NCI-H510A treated with DMSO at 0.1 percent for 48 hours (cell line): ENCODE measurements around the gene EIF3B.
"Not testable (repeated sequence)": the region's sequence is repeated elsewhere in the genome, so short reads cannot be mapped to it uniquely, and the experiment has no call there.

Source experiments
- DNase-seq: peaks from one replicate; lab custom pipeline; 2025; lab: John Stamatoyannopoulos, UW

The EIF3B gene

DNA sequence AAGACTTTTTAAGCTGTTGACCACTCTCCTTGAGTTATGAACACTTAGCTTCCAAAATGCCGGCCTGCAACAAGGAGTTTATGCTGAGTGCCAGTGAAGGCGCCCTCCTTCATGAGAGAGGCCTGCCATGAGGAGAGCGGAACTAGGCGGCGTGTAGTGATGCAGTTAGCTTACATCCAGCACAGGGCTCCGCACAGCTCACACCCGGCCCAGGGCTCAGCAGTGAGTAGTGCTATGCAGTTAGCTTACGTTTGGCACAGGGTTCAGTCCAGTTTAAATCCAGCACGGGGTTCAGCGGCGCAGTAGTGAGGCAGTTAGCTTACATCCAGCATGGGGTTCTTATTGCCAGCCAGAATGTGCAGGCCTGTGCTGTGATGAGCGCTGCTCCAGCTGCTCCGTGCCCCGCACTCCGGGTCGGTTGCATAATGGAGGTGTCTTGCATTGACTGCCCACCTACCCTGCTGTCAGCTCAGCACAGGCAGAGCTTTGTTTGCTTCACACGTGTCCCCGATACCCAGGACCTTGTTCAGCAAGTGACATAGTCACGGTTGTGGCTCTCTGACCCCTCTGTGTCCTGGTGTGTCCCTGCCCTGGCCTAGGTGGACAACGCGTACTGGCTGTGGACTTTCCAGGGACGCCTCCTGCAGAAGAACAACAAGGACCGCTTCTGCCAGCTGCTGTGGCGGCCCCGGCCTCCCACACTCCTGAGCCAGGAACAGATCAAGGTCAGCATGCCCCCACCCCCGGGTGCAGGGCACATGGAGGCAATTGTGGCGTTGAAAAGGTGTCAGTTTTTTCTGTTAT lies 21.9 kb downstream of the EIF3B start:
- DNase-seq = no peak

DNA sequence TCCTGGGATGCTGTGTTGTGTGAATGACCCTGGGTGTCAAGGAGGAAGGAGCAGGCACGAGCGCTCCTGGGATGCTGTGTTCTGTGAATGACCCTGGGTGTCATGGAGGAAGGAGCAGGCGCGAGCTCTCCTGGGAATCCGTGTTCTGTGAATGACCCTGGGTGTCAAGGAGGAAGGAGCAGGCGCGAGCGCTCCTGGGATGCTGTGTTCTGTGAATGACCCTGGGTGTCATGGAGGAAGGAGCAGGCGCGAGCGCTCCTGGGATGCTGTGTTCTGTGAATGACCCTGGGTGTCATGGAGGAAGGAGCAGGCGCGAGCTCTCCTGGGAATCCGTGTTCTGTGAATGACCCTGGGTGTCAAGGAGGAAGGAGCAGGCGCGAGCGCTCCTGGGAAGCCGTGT lies 22.9 kb downstream of the EIF3B start:
- not testable (repeated sequence) for DNase-seq

DNA sequence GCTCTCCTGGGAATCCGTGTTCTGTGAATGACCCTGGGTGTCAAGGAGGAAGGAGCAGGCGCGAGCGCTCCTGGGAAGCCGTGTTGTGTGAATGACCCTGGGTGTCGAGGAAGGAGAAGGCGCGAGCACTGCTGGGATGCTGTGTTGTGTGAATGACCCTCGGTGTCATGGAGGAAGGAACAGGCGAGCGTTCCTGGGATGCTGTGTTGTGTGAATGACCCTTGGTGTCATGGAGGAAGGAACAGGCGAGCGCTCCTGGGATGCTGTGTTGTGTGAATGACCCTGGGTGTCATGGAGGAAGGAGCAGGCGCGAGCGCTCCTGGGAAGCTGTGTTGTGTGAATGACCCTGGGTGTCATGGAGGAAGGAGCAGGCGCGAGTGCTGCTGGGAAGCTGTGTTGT lies 23.5 kb downstream of the EIF3B start:
- not testable (repeated sequence) for DNase-seq

DNA sequence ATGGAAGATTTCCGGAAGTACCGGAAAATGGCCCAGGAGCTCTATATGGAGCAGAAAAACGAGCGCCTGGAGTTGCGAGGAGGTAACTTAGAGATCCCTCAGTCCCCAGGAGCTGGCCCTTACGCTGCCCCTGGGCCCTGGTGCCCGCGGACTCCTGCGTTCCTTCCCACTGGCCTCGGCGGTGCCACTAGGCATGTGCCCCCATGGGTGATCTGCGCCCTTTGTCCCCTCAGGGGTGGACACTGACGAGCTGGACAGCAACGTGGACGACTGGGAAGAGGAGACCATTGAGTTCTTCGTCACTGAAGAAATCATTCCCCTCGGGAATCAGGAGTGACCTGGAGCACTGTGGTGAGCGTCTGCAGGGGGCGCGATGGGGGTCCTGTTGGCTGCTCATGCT lies 24.5 kb downstream of the EIF3B start:
- DNase-seq = no peak

DNA sequence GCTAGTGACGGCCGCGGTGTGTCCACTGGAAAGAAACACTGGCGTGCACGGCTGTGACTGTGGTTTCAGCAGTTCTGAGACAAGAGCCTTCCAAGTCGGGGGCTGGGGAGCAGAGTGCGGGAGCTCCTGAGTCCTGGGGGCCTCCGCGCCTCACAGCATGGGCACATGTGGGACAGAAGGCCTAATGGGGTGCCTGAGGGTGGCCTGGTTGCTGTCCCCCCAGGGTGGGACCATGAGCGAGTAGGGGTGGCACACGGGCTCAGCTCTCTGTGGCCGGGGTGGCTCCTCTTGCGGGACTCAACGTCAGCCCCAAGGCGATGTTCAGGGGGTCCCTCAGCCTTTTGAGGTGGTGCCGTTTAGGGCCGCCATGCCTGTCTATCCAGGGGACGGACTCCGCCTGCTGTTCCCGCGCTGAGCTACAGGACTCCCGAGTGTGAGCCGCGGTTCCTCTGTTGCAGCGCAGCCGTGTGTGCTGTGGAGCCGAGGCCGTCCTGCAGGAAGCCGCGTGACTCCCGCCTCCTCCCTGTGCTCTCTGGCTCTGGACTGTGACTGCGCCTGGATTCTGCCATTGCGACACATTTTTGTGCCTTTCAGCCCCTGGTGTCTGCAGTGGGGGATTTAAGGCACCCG lies 25.3 kb downstream of the EIF3B start:
- no peak for DNase-seq

DNA sequence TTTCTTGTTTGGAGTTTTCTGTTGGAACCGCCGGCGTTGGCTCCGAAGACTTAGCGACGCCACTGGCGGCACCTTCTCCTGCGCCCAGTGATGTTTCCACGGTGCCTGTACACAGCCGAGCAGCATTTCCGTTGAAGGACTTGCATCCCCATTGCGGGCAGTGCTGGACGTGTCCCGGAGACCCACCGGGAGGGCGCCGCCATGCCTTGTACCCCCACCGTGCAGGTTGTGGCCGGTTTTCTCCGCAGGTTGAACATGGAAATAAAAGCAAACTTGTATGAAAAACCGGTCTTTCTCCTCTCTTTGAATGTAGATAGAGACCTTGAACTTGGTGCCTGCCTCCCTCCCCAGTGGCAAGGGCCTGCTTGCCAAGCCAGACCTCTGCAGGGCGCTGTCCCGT lies 25.8 kb downstream of the EIF3B start:
- DNase-seq = no peak

DNA sequence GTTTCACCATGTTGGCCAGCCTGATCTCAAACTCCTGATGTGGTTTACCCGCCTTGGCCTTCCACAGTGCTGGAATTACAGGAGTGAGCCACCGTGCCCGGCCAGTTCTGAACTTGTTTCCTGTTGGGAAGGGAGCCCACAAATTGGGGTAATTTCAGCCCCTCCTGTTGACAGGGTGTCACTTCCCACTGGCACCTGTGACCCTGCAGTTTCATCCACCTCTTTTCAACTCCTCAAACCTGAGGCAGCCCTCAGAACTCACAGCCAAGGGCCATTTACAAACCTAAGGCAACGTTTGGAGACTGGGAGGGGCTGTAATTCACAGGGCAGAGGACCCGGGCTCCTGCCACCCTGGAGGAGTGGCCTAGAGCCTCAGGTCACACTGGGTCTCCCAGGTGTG lies 26.6 kb downstream of the EIF3B start:
- no peak for DNase-seq

DNA sequence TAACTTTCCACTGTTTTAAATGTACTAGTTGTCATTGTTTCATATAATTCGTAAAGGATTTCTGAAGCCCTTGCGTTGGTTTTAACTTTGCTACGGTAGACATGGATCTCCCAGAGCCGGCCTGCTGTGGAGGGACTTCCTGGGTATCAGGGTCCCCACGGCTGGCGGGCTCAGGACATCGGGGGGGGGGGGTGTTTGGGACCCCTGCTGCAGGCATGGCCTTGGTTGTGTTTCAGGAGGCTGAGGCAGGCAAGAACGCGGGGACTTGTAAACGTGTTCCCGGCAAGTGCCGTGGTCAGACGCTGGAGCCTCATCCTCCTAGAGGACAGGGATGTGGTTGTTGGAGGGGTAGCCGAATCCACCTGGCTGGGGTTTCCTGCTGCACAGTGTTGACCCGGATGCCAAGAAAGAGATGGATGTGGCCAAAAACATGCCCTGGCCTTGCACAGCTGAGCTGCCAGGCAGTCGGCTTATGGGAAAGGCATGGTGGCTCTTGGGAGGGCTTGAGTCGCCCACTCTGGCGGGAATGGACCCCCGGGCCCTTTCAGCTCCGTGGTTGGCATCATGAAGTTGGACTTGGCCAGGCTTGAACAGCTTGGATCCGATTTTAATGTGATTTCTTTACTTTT lies 27.4 kb downstream of the EIF3B start:
- no peak for DNase-seq

DNA sequence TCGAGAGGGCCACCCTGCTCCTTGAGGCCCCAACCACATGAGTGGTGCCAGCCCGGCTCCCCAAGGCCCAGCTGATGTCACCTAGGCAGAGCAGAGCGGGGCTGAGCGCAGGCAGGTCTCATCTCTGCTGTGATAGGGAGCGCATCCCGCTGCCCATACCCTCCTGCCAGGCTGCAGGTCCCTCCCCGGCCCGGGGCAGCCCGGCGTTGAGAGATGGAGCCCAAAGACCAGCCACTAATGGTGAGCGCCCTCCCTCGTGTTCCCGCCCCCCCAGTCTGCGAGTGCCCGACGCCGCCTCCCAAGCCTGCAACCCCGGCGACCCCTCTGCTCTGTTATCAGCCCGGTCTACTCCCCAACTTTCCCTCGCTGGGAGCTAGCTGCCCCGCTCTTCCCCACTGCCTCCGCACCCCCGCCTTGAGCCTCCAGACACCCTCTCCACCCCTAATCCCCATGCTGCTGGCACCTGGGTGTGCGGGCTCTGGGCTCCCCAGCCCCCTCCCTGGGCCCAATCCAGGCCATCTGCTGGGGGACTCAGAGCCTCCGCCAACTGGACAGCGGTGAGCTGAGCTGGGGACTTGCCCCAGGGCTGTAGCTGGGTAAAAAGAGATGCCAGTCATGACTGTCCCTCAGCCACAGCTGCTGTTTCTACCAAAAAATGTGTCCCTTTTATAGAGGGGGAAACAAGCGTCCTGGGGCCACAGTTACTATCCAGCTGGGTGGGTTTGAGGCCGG lies 29.1 kb downstream of the EIF3B start:
- no peak for DNase-seq

DNA sequence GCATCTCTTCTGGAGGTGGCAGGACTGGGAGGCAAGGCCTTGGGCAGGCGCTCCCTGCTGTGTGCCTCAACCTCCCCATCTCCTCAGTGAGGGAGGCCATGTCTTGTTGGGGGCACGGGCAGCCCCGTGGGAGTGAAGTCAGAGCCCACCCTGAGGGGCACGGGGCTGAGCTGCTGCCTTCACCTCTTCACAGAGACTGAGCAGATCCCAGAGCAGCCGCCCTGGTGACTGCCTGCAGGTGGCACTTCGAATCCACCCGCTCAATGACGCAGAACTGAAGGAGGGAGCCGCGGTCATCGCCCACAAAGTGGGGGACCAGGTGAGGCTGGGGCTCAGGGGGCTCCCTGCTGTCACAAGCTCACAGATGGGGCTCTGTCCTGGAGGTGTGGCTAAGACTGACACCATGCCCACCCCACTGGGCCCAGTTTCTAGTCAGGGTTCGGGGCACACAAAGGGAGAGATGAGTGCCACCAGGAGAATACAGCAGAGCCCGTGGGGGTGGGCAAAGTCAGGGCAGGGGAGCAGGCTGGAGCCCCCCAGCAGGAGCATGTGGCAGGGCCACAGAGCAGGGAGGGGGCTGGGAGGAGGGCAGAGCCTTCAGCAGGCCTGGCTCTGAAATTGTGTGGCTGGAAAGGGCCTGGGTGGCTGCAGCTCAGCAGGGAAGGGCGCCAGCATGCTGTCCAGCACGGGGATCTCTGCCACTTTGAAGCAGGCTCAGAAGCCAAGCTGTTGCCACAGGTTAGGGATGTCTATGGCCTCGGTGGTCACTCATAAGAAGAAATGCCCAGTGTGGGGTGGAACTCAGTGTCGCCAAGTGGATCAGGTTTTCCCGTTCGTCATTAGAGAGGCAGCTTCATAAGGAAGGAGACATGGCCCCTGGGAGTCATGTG lies 30.0 kb downstream of the EIF3B start:
- no peak for DNase-seq

DNA sequence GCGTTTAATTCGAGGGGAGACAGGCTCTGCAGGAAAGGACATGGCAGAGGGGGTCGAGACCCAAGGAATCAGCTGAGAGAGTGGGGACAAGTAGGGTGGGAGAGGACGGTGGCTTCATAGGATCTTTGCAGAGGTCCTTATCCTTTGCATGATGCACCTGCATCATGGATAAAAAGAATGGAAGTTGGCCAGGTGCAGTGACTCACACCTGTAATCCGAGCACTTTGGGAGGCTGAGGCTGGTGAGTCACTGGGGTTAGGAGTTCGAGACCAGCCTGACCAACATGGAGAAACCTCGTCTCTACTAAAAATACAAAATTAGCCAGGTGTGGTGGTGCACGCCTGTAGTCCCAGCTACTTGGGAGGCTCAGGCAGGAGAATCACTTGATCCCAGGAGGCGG lies 31.5 kb downstream of the EIF3B start:
- DNase-seq = not testable (repeated sequence)

DNA sequence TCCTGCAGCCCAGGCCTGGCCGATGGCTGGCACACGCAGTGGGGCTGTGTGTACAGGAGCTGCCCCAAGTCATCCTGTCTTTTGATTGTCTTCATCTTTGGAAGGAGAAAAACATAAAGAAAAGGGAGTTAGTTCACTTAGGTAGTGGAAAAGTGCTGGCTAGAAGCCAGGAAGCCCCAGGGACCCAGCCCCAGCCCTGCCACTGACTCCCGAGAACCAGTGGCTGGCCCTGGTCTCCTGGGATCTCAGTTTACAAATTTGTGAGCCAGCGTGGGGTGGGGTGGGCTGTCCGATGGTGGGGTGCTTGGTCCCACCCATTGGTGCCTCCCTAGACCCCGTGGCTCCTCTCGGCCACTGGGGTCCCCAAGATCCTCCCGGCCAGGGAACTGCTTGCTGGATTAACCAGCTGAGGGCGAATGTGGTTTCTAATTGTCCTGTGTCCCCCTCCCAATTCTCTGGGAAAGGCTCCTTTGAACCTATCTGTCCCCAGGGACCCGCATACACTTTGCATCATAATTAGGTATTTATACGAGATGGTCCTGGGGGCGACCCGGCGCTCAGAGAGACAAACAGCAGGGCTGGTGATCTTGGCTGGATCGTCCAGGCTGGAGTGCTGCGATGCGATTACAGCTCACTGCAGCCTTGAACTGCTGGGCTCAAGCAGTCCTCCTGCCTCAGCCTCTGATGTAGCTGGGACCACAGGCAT lies 32.5 kb downstream of the EIF3B start:
- DNase-seq = no peak

DNA sequence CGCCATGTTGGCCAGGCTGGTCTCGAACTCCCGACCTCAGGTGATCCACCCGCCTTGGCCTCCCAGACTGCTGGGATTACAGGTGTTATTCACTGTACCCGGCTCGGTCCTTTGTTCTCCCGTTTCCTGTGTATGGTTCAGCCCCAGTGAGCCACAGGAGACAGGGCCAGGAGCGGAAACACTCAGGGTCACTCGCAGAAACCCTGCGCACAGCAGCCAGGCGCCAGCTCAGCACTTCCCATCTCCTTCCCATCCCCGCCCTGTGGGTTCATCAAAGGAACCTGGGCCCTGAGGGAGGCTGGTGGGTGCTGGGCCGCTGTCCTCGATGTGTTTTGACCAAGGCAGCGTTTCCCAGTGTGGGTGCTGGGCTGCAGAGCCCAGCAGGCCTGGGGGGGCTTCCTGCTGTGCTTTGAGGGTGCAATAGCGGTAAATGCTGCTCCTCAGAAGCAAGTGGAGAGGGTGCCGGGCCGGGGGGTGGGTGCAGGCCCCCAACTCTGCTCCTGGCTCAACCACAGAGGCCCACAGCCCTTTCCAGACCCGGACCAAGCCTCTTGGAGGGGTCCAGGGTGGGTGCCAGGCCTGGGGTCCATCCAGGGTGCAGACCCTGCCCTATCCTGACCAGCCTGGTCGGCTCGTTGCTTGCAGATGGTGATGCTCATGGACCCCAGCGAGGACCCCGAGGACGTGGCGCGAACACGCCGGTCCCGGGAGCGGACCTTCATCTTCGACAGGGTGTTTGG lies 33.4 kb downstream of the EIF3B start:
- DNase-seq = no peak

DNA sequence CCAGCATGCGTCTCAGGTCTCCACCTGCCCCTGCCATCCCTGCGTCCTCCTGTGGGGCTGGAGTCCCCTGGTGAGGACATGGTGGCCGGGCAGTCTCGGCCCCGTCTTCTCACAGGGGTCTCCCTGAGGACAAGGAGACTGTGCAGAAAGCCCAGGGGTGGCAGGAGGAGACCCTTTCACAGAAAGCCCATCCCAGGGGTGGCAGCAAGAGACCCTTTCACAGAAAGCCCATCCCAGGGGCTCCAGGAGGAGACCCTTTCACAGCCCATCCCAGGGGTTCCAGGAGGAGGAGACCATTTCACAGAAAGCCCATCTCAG lies 34.0 kb downstream of the EIF3B start:
- DNase-seq = no peak

DNA sequence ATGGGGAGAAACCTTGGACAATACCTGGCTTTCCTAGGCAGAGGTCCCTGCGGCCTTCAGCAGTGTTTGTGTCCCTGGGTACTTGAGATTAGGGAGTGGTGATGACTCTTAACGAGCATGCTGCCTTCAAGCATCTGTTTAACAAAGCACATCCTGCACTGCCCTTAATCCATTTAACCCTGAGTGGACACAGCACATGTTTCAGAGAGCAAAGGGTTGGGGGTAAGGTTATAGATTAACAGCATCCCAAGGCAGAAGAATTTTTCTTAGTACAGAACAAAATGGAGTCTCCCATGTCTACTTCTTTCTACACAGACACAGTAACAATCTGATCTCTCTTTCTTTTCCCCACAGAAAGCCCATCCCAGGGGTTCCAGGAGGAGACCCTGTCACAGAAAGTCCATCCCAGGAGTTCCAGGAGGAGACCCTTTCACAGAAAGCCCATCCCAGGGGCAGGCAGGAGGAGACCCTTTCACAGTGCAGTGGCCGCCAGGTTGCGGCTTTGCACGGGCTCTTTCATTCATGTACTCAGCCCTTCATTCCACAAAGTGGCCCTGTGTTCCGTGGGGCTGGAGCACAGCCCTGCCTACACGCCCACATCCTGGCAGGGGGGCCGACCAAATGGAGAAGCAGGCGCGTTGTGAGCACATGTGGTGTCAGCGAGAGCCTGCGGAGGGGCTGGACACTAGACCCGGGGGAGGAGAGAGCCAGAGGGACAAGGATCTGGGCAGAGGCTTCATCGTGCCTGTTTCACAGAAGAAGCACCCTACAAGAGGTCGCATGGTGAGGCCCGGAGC lies 35.6 kb downstream of the EIF3B start:
- not testable (repeated sequence) for DNase-seq

DNA sequence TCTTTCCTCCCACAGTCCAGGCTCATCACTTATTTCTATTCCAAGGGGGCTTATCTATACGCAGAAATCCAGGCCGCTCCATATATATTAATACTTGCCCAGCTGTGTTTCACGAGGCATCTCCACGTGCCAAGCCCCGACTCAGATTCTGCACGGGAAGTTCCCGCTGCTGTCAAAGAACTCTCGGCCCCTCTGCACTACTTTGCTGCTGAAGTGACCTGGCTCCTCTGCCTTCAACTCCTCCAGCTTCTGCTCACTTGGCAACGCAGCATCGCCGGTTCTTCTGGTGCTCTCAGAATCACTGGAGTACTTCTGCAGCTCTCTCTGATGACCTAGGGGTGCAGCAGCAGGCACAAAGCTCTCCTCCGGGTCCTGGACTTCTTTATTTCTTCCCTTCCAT lies 39.1 kb downstream of the EIF3B start:
- DNase-seq = no peak

DNA sequence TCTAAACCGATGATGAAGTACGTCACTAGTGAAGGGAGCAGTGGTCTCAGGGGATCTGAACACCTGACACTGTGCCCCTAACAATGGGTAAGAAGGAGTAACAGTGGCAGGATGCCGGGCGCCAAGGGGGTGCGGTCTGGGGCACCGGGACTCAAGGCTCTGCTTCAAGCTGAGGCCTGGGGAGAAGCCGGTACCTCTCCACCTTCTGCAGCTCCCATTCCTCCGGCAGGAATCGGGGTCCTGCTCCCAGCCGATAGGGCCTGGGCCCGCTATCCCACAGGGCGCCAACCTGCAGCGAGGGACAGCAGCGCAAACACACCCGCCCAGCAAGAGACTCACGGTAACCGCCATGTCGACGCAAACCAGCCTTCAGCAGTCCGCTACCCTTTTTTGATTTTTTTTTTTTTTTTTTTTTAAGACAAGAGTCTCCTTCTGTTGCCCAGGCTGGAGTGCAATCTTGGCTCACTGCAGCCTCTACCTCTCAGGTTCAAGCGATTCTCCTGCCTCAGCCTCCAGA lies 40.0 kb downstream of the EIF3B start:
- DNase-seq = no peak

DNA sequence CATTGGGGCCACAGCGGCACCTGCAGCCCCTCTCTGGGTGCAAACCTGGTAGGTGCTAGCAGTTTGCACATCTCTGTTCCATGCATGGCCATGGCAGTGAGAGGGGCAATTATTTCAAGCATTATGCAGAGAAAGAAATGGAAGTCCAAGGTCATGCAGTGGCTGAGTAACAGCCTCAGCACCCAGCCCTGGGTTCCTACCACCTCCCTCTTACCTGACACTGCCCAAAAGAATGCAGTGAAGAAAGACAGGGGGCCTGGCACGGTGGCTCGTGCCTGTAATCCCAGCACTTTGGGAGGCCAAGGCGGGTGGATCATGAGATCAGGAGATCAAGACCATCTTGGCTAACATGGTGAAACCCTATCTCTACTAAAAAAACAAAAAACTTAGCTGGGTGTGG lies 43.9 kb downstream of the EIF3B start:
- DNase-seq = no peak

DNA sequence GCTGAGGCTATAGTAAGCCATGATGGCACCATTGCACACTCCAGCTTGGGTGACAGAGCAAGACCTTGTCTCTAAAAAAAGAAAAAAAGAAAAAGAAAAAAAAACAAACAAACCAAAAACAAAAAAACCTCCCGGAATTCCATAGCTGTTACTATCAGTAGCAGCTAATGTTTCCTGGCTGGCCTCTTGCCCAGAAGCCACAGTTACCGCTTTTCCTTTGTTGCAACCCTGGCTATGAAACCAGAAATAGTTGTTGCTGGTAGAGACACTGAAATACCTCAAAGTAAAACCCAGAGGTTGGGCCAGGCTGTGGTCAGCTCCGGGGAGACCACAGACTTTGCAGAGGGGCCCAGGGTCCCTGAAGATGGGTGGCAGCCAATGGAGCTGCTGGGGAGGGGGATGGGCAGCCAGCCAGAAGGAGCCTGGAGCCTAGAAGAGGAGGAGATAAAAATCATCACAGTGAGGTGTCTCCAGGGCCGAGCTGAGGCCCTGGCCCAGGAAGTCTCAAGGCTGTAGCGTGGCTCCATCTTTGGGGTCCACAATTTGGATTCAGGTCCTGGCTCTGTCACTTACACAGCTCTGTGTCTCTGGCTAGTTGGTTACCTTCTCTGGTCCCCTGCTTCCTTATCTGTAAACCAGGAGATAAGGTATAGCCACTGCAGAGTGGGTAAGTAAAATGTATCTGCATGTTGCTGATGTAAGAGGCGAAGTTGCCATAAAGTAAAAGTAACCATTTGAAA lies 45.4 kb downstream of the EIF3B start:
- no peak for DNase-seq
